ENCODE results near the gene AKIRIN1.
A peak's percentile ranks its signal among the peaks of the same experiment; 100 is the strongest.
"Not testable (repeated sequence)": the region's sequence is repeated elsewhere in the genome, so short reads cannot be mapped to it uniquely, and the experiment has no call there.

The AKIRIN1 gene, protein sequence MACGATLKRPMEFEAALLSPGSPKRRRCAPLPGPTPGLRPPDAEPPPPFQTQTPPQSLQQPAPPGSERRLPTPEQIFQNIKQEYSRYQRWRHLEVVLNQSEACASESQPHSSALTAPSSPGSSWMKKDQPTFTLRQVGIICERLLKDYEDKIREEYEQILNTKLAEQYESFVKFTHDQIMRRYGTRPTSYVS

DNA sequence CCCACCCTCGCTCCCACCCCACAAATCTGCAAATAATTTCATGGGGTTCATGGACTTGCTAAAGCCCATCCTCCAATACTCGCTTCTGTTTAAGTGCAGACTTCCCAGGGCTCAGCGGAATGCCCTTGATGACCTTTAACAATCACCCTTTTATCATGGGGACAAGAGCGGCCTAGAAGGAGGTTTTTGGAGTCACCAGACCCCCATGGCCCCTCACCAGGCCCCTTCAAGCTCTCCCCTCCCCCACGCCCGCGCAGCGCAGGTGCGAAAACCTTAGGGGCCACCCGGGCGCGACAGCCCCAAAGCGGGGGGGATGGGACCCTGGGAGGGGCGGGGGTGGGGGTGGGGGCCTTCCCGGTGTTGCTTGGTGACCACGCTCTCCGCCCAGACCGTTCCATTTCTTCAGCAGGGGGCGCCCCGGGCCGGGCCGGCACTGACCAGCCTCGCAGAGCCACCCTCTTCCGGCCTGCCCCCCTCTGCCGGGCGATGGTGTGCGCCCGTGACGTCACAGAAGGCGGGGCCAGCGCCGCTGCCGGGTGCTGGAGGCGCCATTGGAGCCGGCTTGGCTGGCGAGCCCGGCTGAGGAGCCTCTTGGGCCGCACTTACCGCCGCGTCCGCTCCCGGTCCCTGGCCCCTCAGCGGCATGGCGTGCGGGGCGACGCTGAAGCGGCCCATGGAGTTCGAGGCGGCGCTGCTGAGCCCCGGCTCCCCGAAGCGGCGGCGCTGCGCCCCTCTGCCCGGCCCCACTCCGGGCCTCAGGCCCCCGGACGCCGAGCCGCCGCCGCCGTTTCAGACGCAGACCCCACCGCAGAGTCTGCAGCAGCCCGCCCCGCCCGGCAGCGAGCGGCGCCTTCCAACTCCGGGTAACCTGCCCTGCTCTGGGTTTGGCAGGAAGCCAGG, at the start of gene AKIRIN1:
TSS of gene AKIRIN1 (plus strand) at position 539 of the 900 bp plus-strand sequence. CDS start at position 644, 105 bp downstream.
- peak; percentile 95 to 97 (median 96) for DNase-seq

DNA sequence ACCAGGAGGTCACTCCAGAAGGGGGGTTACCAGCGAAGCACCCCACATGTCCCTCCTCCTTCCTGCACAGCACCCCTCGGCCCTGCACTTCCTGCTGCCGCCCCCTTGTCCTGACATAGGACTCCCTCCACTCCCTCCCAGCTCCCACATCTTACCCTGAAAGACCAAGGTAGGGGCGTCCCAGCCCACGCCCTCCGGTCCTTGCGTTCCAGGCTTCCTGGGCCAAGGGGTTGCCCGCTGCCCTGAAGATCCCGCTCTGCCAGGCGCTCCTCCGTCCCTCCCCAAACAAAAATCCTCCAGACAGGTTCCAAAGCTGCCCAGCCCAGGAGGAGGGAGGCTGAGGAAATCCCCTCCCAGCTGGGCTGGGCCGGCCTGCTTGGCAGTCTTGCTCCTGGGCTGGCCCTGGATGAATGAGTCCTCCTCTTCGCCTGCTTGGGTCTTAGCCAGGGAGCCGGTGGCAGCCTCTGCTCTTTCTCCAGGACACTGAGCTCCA, 49.5 kb upstream of the AKIRIN1 start, which contains the start of gene RHBDL2:
TSS of gene RHBDL2 (minus strand) at position 304 of the 493 bp plus-strand sequence. CDS start 22,618 bp downstream, outside the sequence.
- no peak for DNase-seq

DNA sequence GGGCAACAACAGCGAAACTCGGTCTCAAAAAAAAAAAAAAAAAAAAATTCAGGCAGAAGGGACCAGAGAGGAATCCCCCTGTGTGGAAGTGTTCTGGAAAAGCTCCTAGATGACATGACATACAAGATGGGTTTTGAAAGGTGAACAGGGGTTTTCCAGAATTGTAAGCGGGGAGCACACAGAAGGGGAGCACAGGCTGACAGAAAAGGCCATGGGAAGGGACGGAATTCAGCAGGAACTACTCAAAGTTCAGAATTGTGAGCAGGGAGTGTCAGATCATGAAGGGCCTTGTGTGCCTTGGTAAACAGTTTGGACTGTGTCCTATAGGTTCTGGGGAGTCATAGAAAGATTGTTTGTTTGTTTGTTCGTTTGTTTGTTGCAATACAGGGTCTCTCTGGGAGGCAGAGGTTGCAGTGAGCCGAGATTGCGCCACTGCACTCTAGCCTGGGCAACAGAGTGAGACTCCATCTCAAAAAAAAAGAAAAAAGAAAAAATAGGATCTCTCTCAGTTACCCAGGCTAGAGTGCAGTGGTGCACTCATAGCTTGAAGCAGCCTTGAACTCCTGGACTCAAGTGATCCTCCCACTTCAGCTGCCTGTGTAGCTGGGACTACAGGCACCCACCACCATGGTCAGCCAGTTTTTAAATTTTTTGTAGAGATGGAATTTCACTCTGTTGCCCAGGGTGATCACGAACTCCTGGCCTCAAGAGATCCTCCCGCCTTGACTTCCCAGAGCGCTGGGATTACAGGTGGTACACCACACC, 48.2 kb upstream of the AKIRIN1 start:
- DNase-seq = no peak

DNA sequence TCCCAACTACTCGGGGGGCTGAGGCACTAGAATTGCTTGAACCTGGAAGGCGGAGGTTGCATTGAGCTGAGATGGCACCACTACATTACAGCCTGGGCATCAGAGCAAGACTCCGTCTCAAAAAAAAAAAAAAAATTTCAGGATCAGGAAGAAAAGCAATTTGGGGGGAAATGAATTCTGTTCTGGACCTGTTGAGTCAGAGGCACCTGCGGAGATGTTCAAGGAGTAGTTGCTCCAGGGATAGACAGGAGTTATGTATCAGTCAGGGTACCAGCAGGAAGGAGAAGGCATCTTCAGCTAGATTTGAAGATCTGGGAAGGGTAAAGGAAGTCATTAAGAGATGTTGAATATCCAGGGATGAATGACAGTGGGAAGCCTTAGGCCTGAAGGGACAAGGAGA, 46.5 kb upstream of the AKIRIN1 start:
- no peak for DNase-seq

DNA sequence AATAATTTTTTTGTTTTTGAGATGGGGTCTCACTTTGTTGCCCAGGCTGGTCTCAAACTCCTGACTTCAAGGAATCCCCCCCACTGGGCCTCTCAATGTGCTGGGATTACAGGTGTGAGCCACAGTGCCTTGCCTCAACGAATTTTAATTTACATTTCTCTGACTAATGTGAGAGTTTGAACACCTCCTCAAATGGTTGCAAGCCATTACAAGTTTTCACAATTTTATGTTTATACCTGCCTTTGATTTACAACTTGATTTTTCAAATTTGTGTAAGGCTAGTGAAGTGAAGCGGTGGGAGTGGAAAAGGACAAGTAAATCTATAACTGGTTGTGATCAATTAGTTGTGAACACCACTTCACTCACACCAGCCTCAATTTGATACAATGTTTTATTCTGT, 40.5 kb upstream of the AKIRIN1 start:
- no peak for DNase-seq

DNA sequence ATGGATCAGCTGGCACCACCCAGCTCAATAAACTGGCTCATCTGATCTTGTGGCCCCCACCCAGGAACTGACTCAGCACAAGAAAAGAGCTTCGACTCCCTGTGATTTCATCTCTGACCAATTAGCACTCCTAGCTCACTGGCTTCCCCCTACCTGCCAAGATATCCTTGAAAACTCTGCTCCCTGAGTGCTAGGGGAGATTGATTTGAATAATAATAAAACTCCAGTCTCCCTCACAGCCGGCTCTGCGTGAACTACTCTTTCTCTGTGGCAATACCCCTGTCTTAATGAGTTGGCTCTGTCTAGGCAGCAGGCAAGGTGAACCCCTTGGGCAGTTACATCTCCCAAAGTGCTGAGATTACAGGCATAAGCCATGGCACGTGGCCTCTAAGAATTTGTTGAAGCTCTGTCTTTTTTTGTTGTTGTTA, 37.6 kb upstream of the AKIRIN1 start:
- DNase-seq = no peak

DNA sequence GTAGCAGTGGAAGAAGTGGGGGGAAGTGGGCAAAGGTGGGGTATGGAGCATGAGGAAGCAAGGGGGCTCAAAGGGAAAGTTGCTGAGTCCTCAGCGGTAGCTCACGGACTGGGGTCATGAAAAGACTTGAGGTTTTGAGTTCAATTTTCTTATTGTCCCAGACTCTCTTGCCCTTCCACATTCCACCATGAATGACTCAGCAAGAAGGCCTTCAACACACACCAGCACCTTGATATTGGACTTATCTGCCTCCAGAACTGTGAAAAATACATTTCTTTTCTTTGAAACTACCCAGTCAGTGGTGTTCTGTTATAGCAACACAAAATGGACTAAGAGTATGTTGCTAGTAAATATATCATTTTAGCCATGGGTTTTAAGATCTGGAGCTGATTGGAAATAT, 32.1 kb upstream of the AKIRIN1 start:
- DNase-seq = no peak

DNA sequence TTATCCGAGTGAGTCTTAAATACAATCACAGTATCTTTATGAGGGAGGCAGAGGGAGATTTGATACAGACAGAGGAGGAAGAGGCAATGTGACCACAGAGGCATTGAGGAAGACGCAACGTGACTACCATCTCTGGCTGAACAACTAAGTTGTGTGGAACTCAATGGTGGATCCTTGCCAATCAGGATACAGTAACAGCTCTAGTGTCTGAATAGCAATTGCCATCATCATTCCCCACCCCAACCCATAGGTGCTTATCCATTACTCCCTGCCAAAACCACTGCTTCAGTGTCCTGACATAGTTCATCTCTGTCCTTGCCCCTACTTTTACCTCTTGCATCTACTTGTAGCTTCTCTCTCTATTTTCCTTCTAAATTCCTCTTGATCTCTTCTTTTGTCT, 29.0 kb upstream of the AKIRIN1 start:
- no peak for DNase-seq

DNA sequence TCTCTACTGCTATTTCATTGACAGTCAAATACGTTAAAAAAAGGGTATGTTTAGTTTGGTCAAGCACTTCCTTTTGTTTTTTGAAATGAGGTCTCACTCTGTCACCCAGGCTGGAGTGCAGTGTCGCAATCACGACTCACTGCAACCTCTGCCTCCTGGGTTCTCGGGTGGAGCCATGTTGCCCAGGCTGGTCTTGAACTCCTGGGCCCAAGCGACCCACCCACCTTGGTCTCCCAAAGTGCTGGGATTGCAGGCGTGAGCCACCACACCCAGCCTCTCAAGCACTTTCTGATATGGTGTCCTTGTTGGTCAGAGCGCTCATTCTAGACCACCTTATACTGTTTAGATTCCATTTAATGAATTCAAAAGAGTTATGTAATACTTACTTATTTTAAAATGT, 28.5 kb upstream of the AKIRIN1 start:
- no peak for DNase-seq

DNA sequence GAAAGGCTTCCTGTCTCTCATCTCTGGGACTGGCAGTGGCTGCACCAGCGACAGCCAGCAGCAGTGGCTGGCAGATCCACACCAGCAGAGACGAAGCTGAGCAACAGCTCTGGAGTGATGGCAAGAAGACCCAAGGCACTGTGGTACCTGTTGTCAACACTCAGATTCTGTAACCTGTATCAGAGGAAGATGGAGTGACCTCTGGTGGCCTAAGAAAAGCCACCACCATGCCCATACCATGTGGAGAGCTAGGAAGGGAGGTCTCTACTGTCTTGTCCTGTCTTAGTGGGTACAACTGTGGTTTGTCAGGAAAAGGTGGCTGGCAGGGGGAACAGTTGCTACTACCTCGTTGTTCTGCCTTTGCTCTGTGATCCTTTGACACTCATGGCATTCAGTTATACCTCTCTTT, 26.9 kb upstream of the AKIRIN1 start:
- DNase-seq = peak in 1 of 3 experiments; percentile 8

DNA sequence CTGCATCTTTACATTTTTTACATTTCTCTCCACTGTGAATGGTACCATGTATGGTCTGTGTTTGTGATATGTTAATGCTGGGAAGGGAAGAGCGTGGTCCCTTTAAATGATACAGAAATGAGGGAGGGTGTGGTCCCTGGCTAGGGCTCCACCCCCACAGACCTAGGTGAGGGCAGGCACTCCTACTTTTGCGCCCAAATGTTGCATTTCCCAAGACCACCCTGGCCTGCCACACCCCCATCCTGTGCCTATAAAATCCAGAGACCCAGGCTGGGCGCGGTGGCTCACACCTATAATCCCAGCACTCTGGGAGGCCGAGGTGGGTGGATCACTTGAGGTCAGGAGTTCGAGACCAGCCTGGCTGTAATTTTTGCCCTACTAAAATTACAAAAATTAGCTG, 17.9 kb upstream of the AKIRIN1 start:
- not testable (repeated sequence) for DNase-seq

DNA sequence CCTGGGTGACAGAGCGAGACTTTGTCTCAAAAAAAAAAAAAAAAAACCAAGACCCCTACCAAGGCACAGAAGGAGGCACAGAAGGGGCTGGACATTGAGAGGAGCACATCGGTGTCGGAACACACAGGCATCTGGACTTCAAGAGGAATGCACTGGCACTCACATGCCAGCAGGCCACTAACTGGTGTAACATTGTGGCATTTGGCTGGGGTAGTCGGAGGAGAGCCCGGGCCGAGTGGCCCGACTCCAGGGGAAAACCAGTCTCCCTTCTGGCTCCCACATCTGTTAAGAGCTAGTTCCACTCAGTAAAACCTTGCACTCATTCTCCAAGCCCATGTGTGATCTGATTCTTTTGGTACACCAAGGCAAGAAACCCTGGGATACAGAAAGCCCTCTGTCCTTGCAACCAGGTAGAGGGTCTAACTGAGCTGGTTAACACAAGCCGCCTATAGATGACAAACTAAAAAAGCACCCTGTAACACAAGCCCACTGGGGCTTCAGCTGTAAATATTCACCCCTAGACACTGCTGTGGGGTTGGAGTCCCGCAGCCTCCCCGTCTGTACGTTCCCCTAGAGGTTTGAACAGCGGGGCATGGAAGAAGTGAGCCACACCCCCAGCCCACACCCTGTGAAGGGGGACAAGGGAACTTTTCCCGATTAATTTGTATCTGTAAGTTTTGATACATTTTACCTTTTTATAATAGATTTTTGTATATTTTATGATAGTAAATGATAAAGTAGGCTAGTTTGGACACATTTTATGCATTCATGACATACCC, 17.2 kb upstream of the AKIRIN1 start:
- no peak for DNase-seq

DNA sequence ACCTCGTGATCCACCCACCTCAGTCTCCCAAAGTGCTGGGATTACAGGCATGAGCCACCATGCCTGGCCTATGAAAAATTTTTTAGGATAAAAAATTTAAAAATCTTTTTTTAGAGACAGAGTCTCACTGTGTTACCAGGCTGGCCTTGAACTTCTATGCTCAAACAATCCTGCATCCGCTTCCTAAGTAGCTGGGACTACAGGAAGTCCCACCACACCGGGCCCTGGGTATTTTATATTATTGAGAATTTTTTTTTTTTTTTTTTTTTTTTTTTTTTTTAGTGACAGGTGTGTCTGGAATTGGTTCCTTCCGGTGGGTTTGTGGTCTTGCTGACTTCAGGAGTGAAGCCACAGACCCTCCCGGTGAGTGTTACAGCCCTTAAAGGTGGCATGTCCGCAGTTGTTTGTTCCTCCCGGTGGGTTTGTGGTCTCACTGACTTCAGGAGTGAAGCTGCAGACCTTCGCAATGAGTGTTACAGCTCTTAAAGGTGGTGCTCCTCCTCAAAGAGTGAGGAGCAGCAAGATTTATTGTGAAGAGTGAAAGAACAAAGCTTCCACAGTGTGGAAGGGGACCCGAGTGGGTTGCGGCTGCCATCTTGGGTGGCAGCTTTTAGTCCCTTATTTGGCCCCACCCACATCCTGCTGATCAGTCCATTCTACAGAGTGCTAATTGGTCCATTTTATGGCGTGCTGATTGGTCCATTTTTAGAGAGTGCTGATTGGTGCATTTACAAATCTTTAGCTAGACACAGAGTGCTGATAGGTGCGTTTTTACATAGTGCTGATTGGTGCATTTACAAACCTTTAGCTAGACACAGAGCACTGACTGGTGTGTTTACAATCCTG, 13.5 kb upstream of the AKIRIN1 start:
- not testable (repeated sequence) for DNase-seq

DNA sequence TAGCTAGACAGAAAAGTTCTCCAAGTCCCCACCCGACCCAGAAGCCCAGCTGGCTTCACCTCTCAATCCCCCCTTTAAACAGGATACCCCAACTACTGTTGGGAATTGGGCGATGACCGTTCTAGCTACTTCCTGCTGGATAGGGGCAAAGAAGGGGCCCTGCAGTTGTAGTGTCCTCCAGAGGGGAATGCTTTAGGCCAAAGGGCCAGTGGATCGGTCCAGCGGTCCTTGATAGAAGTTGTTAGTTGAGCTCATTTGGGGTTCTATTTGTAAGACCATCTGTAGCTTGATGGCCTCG, 12.9 kb upstream of the AKIRIN1 start:
- not testable (repeated sequence) for DNase-seq

DNA sequence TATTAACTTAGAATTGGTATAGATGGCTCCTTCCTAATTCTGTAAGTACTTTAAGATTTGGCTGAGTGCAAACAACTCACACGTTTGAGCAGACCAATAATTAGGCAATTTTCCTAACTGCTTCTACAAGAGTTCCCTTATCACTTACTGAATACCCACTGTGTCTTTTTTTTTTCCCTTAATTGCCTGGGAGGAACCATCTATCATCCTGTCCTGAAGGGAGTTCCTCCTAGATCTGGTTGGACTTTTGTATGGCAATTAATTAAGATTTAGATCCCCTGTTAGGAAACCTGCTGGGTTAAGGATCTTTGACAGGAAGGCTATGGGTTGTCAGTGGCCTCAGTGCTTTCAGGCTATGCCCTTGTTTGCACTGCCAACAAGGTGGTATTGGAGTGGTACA, 11.7 kb upstream of the AKIRIN1 start:
- peak in 2 of 3 experiments; percentile 12 to 81 for DNase-seq

DNA sequence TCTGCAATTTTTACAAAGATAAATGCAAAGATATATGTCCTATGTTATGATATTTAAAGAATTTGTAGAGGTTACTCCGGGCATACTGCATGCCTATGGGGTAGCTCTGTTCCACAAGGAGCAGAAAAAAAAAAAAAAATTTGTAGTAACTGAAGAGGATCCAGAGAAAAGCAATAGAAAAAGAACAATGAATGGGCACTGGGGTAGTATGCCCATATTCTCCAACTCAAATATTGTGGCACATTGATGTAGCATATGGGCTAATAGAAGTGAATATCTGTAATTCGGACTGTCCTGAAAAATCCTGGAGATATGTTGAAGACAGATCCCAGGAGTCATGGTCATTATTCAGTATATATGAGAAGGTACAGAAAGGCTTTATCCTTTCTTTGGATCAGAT, 1.1 kb upstream of the AKIRIN1 start:
- no peak for DNase-seq

DNA sequence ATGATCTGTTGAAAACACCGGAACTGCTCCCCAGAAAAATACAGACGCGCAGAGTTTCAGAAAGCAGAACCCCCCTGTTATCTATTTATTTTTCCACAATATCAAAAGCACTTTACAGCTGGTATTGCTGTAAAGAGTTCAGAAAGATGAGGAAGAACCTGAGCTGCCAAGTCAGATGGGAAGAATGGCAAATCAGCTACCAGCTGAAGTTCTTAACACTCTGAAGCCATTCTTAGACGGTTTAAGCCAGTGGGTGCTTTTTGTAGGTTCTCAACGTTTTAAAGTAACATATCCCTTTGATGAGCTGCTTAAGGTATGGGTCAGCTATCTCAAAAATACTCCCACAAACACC, 714 bp upstream of the AKIRIN1 start:
- no peak for DNase-seq

DNA sequence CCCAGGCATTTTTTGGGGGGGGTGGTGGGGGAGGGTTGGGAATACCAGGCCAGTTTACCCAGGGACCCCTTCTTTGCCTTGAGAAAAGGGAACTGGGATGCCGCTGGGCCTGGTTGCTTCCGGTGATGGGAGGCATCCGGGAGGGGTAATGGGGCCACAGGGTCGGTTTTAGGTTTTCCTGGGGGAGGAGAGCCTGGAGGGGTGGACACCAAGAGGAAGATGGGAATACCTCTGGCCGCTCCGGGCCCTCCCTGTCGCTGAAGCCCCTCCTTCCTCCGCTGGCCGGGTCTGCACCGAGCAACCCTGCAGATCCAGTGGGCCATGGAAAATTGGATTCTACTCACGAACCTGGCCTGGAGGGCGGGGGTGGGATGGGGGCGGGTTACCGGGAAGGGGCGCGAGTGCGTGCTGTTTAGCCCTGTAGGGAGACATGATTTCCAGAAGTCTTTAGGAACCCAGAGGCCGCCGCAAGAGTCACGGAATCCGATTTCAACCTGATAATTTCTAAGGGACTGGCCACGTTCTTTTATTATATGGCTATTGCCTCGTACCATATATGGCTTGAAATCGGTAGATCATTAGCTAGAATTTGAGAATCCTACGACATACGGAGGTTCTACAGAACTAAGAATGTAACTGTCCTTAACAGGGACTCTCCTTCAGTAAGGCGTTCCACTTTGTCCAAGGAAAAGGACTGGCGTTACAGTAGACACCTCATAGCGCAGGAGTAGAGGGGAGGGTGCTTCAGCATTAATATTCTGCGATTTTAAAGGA, 749 bp downstream of the AKIRIN1 start:
- DNase-seq = peak; percentile 11 to 62 (median 46)

DNA sequence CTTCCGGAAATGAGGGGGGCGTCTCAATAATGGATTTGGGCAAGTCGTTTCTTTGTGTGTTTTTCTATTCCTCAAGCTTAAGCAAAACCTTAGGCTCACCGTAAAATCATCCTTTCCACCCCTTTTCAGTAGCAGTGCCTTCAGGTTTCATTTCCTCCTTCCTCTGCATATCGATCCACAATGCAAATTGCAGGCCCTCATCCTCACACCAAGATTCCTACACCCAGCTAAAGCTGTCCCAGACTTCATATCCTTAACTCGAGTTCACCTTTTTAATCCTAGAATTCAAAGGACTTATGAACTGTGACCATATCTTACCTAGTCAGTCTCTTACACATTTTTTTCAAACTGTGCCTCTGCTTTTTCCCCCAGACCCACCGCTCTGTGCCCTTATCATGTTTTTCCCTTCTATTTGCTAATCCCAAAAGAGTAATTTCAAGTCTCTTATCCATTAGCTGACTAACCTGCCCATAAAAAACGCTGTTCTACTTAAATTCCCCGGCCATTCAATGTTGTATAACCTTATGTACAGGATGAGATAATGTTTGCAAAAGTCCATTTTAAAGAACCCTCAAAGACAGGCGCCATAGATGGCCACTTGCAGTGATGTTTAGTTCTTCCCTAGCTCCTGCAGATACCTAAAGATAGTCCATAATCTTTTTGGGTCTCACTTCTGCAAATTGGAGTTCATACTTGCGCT, 1.5 kb downstream of the AKIRIN1 start:
- peak in 1 of 3 experiments; percentile 42 for DNase-seq

DNA sequence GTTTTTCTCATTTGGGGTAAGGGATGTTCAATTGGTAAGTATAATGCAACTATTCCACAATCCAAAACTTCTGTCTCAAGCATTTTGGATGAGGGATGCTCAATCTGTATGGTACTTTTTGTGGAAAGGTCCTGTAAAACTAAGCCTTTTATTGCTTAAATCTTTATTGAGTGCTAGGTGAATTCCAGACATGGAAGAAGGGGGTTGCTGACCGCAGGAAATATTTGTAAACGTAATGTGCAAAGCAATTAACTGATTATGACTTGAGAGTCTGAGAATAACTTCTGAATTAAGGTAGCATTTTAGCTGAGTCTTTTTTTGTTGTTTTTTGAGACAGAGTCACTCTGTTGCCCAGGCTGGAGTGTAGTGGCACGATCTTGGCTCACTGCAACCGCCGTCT, 3.1 kb downstream of the AKIRIN1 start:
- no peak for DNase-seq

Data from NCI-H1417 (cell line).